Activated naive CD4-positive, alpha-beta T cell treated with anti-CD3 and anti-CD28 coated beads, Interleukin-2, amount 50 U/mL, for 72 hours (primary cell): Measurements from ENCODE around the gene TUBGCP5. TPM values are rescaled to one million over a fixed set of nuclear protein-coding genes. Genes with fewer than 3 reads are reported as not detected.
A peak's percentile ranks its signal among the peaks of the same experiment; 100 is the strongest.

Source experiments
- ATAC-seq, 2 donors: fragments of 150-1000 bp; cut with Tn5 transposase; 2 replicates each; pipeline ENCODE4 v1.10.0; 2021; ENCODE audit warnings: mild to moderate bottlenecking in 2 of 2, moderate library complexity in 2 of 2
- DNase-seq, 2 donors: peaks; one replicate each; pipeline ENCODE4 v3.0.0; 2021 to 2022; ENCODE audit warnings: low spot score in 2 of 2
- H3K27ac Mint-ChIP-seq, 2 donors: one replicate each; pipeline ENCODE4 v1.8.0; 2022; ENCODE audit warnings: mild to moderate bottlenecking in 2 of 2, mixed read lengths in 2 of 2
- H3K36me3 Mint-ChIP-seq, 2 donors: one replicate each; pipeline ENCODE4 v1.8.0; 2022; ENCODE audit warnings: mixed read lengths in 2 of 2
- H3K9me3 Mint-ChIP-seq, 2 donors: one replicate each; pipeline ENCODE4 v1.8.0; 2022; ENCODE audit warnings: mixed read lengths in 2 of 2
- total RNA-seq, 2 donors: library from RNA; stranded (reverse); gene quantifications; one replicate each; pipeline ENCODE4 v1.2.3, GENCODE V29; 2022

TUBGCP5 gene
- total RNA-seq, 2 donors from 2014 or later = 12.3 to 13.3 TPM

- ATAC-seq = no peak
- Mint-ChIP-seq H3K36me3 (peaks cover 6% of the 10 kb centered on the region in 2 donors), H3K27ac (no peak overlapping the region), H3K9me3 (peaks cover 0 to 3% of the 10 kb centered on the region in 2 donors)
- no peak for DNase-seq
These were observed 72.9 kb downstream of the TUBGCP5 start for GRCh38 chr15:22966321-22967083.

DNA sequence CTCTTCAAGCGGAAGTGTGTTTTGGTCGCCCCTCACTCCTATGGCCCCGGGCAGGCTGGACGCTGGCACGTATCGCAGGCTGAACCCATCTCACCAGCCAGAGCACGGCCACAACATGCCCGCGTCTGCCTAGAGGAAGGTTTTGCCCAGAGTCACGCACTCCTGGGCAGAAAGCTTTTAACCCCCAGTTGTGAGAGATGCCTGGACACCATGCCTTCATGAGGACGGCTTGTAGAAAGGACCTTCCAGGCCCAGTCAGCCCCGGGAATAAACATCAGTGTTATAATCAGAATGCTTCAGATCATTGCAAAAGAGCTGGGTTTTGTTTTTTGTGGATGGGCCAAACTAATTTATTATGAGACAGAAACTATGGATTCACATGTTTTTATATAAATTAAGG, 75.7 kb downstream of the TUBGCP5 start:
- Mint-ChIP-seq H3K36me3 (no peaks in the 10 kb centered on the region), H3K9me3 (no peaks in the 10 kb centered on the region), H3K27ac (no peak overlapping the region)
- no peak for ATAC-seq
- no peak for DNase-seq

GRCh38 chr15:22962611-22963010, 76.8 kb downstream of the TUBGCP5 start:
- no peak for DNase-seq
- Mint-ChIP-seq H3K9me3 (no peaks in the 10 kb centered on the region), H3K36me3 (no peaks in the 10 kb centered on the region), H3K27ac (no peak overlapping the region)
- ATAC-seq = no peak

DNA sequence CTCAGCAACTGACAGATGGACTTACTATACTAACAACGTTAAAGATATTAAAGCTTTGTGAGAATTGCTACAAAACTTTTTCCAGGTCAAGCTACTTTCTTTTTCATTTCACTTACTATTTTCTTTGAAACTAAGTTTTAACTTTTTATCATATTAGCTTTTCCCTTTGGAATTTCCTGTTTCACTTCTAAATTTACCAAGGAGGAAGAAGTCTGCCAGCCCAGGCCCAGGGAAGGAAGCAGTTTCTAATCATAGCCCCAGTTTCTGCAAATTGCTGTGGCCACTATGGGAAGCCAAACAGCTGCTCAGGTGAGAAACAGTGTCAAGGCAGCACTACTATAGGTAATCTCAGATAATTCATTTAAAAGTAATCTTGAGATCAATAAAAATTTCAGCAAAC, 77.6 kb downstream of the TUBGCP5 start:
- Mint-ChIP-seq H3K9me3 (no peaks in the 10 kb centered on the region), H3K27ac (no peak overlapping the region), H3K36me3 (no peaks in the 10 kb centered on the region)
- DNase-seq = no peak
- no peak for ATAC-seq

DNA sequence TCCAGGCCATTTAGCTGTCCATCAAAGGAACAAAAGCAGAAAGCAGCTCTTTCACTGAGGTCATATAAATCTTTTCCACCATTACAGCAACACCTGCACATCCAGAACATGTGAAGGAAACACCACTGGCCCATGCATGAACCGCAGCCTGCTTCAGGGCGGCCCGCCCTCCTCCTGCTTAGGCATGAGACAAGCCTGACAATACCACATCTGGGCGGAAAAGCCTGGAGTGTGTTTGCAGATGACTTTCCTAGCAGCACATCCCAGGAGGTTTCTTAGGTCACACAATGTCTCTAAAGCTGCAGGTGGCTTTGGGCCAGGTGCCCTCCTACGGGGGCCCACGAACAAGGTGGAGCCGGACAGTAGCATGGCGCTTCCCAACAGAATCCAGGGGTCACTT, 78.8 kb downstream of the TUBGCP5 start:
- Mint-ChIP-seq H3K9me3 (no peaks in the 10 kb centered on the region), H3K36me3 (no peaks in the 10 kb centered on the region), H3K27ac (no peak overlapping the region)
- DNase-seq (no peak), ATAC-seq (no peak)

GRCh38 chr15:22960126-22960525, 79.2 kb downstream of the TUBGCP5 start:
- Mint-ChIP-seq H3K27ac (no peak overlapping the region), H3K9me3 (no peaks in the 10 kb centered on the region), H3K36me3 (no peaks in the 10 kb centered on the region)
- no peak for ATAC-seq
- DNase-seq = no peak

DNA sequence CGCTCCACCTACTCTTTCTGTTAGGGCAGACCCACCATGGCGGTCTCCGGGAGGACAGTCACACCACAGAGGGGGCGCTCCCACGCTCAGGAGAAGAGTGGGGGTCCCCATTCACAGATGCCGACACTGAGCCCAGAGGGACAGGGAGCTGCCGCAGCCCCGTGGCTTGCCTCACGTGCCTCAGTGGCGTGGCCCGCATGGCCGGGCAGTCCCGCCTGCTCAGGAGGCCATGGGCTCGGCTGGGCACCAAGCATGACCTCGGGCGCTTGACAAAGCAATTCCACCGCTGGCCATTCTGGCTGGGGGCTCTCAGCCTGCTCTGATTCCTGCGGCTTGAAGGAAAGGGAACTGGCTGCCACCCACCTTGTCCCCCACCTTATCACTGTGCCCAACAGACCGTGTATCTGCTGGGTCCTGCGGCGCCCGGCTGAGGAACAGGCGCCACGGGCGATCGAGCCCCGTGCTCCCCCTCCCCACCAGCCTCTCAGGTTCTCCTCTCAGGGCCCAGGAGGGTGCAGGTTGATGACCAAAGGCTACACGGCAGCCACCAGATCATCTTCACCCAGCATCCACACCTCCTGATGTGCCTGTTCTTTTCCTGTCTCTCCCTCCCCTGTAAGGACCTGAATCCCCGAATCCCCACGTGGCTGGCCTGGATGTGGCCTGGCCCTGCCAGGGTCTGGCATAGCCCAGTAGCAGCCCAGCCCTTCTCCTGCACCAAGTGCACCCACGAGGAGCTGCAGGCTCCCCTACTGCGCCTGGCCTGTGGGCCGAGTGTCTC, 79.9 kb downstream of the TUBGCP5 start:
- no peak for DNase-seq
- no peaks in the 10 kb centered on the region for H3K36me3 Mint-ChIP-seq
- peak overlapping the region in 1 of 2 donors; percentile 14 for H3K27ac Mint-ChIP-seq
- no peak for ATAC-seq
- no peaks in the 10 kb centered on the region for H3K9me3 Mint-ChIP-seq

- H3K27ac Mint-ChIP-seq = peak overlapping the region in 1 of 2 donors; percentile 41
- no peaks in the 10 kb centered on the region for H3K9me3 Mint-ChIP-seq
- ATAC-seq (no peak), DNase-seq (no peak)
- no peaks in the 10 kb centered on the region for H3K36me3 Mint-ChIP-seq
These were observed 80.7 kb downstream of the TUBGCP5 start for GRCh38 chr15:22958487-22959280.

DNA sequence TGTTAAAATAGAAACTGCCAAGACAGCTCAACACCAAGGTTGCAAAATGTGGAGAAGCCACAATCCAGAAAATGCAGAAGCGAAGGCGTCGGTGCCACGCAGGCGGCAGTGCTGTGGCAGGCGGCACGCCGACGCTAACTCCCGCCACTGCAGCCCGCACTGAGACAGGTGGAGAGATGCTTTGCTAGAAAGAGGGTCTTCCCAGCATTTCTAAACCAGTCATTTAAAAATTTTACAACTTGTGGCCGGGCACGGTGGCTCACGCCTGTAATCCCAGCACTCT, 82.5 kb downstream of the TUBGCP5 start:
- DNase-seq (no peak), ATAC-seq (no peak)
- no peak overlapping the region for H3K27ac Mint-ChIP-seq
- H3K36me3 Mint-ChIP-seq = no peaks in the 10 kb centered on the region
- H3K9me3 Mint-ChIP-seq = no peaks in the 10 kb centered on the region

- DNase-seq = no peak
- Mint-ChIP-seq H3K36me3 (no peaks in the 10 kb centered on the region), H3K9me3 (no peaks in the 10 kb centered on the region), H3K27ac (no peak overlapping the region)
- ATAC-seq = no peak
These were observed 83.0 kb downstream of the TUBGCP5 start for GRCh38 chr15:22956257-22956977.

GRCh38 chr15:22955544-22956119, 83.7 kb downstream of the TUBGCP5 start:
- DNase-seq (no peak), ATAC-seq (no peak)
- Mint-ChIP-seq H3K36me3 (no peaks in the 10 kb centered on the region), H3K9me3 (no peaks in the 10 kb centered on the region), H3K27ac (no peak overlapping the region)

- no peaks in the 10 kb centered on the region for H3K36me3 Mint-ChIP-seq
- H3K9me3 Mint-ChIP-seq = no peaks in the 10 kb centered on the region
- no peak overlapping the region for H3K27ac Mint-ChIP-seq
- DNase-seq (no peak), ATAC-seq (no peak)
These were observed 84.4 kb downstream of the TUBGCP5 start for GRCh38 chr15:22954798-22955543.

DNA sequence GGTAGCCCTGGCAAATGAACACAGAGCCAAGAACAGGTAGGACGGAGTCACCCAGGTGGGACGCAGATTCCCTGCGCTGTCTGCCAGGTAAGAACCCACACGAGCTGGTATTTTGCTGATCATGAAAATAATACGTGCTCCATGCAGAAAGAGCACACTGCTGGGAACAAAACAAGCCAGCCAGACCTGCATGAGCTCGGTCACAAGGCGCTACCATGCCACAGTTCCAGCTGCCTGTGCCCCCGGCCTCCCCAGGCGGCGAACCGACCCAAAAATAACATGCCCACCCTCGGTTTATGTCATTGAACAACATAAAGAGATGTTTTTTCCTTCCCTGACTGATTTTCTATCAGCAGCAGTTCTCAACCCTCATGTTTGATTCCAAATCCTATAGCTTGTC, 85.0 kb downstream of the TUBGCP5 start:
- Mint-ChIP-seq H3K27ac (no peak overlapping the region), H3K9me3 (no peaks in the 10 kb centered on the region), H3K36me3 (no peaks in the 10 kb centered on the region)
- no peak for ATAC-seq
- DNase-seq = no peak

- H3K9me3 Mint-ChIP-seq = no peaks in the 10 kb centered on the region
- H3K36me3 Mint-ChIP-seq = no peaks in the 10 kb centered on the region
- H3K27ac Mint-ChIP-seq = no peak overlapping the region
- ATAC-seq = no peak
- no peak for DNase-seq
These were observed 86.4 kb downstream of the TUBGCP5 start for GRCh38 chr15:22952796-22953579.
